Measurements from ENCODE around the gene PACS2.
A peak's percentile ranks its signal among the peaks of the same experiment; 100 is the strongest.
"Not testable (repeated sequence)": the region's sequence is repeated elsewhere in the genome, so short reads cannot be mapped to it uniquely, and the experiment has no call there.

Gene PACS2

DNA sequence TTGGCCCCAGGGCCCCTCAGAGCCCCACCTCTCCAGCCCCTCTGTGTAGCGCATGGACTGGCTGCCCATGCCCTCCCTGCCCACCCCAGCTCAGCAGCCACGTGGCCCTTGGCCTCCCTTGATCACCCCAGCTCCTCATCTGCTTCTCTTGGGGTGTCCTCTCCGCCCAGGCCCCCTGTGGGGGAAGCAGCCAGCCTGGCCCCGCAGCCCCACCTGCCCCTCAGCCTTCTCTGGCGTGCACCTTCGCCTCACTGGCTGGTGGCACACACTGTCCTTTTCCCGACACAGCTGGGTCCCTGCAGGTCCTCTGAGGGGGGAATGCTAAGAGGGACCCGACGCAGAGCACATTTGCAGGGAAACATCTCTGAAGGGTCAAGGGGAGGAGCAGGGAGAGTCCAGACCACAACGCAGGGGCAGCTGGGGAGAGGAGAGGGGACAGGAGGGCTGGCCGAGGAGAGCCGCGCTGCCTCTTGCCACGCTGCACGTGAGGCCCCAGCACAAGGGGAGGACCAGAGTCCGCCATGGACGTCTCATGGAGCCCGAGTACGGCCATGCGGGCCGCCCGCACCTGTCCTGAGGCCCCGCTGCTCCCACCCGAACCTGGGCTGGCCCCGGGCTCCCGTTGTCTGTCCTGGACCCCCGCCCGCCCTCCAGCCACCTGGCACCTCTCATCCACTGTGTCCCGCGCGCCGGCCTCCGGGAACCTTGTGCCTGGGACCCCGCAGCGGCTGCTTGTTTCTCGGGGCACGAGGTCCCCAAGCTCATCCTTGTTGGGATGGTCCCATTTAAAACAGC is 36.1 kb downstream of the PACS2 start:
- DNase-seq (ENCODE audit: low spot score): no peak

DNA sequence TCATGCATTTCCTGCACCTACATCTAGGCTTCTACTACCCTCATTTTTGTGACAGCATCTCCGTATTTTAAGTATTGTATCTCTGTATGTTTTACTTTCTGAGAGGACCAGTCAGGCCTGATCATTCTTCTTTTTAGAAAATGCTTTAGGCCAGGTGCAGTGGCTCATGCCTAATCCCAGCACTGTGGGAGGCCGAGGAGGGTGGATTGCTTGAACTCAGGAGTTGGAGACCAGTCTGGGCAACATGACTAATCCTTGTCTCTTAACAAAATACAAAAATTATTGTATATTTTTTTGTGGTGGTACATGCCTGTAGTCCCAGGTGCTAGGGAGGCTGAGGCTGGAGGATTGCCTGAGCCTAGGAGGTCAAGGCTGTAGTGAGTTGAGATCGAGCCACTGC is 36.9 kb downstream of the PACS2 start:
- DNase-seq (ENCODE audit: low spot score): no peak

DNA sequence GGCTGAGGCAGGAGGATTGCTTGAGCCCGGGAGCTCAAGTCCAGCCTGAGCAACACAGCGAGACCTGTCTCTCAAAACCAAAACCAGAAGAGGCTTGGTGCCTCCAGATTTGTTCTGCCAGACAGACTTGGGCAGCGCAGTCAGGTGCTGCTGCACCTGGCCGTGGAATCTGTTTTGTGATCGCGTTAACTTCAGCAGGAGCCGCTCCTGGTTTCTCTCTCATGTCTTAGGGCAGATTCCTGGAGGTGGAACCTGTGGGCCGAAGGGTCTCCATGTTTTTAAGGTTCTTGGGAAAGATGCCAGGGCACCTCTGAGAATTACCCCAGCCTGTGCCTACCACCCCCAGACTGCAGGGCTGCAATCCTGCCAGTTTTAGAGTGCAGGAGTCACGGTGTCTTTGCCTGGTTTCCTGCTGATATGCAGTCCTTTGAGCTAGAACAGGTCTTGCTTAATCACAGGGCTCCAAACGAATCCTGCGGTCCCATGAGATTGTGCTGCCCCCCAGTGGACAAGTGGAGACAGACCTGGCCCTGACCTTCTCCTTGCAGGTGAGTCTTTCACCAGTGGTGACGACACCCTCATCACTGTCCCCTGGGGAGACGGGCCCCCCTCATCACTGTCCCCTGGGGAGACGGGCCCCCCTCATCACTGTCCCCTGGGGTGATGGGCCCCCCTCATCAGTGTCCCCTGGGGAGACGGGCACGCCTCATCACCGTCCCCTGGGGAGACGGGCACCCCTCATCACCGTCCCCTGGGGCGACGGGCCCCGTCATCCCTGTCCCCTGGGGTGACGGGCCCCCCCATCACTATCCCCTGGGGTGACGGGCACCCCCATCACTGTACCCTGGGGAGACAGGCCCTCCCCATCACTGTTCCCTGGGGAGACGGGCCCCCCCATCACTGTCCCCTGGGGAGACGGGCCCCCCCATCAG is 37.6 kb downstream of the PACS2 start:
- peak; percentile 91 for DNase-seq (ENCODE audit: low spot score)

GRCh38 chr14:105353136-105353535 is 38.6 kb downstream of the PACS2 start:
- DNase-seq (ENCODE audit: low spot score): no peak

DNA sequence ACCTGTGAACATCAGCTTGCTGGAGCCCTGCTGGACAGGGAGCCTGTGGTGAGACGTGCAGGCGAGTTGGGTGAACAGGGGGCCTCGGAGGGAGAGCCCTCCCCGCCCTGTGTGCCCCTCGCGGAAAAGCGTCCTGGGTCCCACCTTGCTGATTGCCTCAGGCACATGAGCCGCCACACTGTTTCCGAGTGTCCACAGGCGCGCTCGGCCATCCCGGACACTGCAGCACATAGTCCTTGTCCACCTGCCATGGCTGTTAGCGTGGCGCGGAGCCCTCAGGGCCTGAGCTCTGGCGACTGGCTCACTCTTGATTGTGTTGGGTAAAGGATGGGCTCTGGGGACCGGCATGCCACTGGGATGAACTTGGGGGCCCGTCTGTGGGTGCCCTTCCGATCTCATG is 40.0 kb downstream of the PACS2 start:
- no peak for DNase-seq (ENCODE audit: low spot score)

DNA sequence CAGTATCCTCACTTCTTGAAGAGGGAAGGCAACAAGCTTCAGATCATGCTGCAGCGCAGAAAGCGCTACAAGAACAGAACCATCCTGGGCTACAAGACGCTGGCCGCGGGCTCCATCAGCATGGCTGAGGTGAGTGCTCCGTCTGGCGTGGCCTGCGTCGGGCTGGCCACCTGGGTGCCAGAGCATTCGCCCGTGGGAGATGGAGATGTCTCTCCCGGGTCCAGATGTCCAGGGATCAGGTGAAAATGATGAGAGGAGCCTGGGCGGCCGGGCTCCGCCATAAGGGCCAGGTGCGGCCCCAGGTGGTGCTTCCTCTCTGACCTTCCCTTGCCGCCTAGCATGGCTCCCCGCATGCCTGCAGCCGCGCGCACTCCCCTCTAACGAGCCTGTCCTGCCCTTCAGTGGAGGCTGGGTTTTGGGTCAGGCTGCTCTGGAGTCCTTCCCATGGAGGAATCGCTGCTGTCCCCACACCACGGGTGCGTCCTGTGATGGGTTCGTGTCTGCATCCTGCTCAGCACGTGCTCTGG is 40.6 kb downstream of the PACS2 start:
- no peak for DNase-seq (ENCODE audit: low spot score)

DNA sequence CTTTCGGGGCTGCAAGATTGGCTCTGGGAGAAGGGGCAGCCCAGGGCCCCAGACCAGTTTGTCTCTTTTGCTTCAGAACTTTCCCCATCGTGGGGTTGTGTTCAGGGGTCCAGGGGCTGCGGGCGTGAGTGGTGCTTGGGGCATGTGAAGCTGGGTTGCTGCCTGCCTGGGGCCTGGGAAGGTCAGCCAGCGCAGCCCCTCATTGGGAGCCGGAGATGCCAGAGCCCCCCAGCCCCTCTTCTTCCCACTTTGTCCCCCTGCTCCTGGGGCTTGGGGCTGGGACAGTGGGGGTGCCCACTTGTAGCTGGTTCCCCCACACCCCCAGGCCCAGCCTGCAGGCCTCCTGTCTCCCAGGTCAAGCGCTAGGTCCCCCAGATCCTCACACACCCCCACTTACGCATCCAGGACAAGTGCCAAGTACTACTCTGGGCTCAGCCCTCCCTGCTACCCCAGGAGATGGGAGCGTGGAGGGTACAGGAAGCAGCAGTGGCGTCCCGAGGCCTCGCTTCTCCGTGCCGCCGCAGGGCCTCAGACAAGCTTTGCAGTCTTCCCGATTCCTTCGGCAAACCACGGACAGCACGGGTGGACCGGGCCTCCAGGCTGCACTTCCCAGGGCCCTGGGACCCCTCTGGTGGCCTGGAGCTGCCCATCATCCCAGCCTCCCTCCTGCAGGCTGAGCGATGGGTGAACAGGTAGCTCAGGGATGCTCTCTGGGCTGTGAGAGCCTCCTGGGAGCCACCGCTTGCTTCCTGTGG is 41.5 kb downstream of the PACS2 start:
- no peak for DNase-seq (ENCODE audit: low spot score)

GRCh38 chr14:105356927-105357326 is 42.4 kb downstream of the PACS2 start:
- no peak for DNase-seq (ENCODE audit: low spot score)

- no peak for DNase-seq (ENCODE audit: low spot score)
These were observed 43.1 kb downstream of the PACS2 start for GRCh38 chr14:105357626-105358025.

DNA sequence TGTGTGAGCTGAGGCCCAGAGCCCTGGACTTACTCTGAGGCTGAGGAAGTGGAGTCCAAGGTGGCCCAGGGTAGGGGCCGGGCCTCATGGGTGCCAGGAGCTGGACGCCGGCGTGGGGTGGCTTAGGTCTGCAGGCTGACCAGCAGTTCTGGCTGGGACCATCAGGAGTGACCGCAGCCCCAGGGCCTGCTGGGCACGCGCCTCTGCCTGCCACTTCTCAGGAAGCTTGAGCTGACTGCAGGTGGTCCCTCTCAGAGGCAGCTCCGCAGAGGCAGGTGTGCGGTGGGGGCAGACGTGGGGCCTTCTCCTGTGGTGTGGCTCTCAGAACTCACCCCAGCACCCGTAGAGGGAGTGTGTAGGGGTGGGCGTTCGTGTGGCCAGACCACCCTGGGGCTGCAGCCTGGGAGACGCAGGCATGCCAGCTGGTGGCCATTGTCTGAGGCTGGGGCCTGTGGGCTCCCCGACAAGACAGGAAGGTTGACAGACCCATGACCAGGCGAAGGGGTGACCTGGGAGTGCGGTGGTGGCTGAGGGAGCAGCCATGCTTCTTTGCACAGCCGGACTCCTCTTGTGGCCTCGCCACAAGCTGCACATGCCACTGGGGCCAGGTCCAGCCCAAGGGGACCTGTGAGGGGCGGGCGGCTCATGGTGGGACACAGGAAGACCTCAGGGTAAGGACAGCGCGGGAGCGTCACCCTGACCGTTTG is 43.7 kb downstream of the PACS2 start:
- DNase-seq (ENCODE audit: low spot score): no peak

DNA sequence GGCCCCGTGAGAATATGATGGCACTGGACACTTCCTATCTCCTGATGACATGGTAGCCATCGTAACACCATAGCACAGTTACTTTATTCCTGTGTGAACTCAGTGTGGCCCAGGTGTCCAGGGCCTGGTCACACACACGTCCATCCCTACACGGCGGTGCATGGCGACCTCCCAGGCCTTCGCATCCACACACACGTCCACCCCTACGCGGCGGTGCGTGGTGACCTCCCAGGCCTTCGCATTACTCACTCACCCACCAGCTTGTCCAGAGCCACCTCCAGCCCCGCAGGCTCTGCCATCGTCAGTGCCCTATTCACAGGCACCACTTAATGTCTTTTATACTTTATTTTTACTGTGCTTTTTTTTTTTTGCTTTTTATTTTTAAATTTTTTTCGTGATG is 44.4 kb downstream of the PACS2 start:
- DNase-seq (ENCODE audit: low spot score): no peak

DNA sequence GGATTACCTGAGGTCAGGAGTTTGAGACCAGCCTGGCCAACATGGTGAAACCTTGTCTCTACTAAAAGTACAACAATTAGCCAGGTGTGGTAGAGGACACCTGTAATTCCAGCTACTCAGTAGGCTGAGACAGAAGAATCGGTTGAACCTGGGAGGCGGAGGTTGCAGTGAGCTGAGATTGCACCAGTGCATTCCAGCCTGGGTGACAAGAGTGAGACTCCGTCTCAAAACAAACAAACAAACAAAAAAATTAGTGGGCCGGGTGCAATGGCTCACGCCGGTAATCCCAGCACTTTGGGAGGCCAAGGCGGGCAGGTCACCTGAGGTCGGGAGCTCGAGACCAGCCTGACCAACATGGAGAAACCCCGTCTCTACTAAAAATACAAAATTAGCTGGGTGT is 46.9 kb downstream of the PACS2 start:
- not testable (repeated sequence) for DNase-seq (ENCODE audit: low spot score)

GRCh38 chr14:105363847-105364708 is 49.5 kb downstream of the PACS2 start:
- DNase-seq (ENCODE audit: low spot score): no peak

DNA sequence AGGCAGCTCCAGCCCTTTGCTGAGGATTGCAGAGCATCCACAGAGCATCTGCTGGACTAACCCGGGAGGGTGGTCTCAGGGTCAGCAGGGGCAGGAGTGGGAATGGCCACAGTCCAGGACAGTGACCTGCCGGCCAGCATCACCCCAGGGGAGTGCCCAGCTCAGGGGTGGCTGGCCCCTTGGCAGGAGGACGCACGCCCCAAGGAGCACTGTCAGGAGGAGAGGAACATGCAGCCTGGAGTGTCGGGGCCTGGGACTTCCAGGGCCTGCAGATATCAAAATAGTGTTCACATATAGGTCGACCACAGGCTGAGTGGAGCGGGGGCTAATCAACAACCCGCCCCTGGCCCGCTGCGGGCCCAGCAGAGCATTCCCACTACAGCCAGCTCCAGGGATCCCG is 50.6 kb downstream of the PACS2 start:
- no peak for DNase-seq (ENCODE audit: low spot score)

GRCh38 chr14:105365681-105366080 is 51.1 kb downstream of the PACS2 start:
- DNase-seq (ENCODE audit: low spot score): no peak

DNA sequence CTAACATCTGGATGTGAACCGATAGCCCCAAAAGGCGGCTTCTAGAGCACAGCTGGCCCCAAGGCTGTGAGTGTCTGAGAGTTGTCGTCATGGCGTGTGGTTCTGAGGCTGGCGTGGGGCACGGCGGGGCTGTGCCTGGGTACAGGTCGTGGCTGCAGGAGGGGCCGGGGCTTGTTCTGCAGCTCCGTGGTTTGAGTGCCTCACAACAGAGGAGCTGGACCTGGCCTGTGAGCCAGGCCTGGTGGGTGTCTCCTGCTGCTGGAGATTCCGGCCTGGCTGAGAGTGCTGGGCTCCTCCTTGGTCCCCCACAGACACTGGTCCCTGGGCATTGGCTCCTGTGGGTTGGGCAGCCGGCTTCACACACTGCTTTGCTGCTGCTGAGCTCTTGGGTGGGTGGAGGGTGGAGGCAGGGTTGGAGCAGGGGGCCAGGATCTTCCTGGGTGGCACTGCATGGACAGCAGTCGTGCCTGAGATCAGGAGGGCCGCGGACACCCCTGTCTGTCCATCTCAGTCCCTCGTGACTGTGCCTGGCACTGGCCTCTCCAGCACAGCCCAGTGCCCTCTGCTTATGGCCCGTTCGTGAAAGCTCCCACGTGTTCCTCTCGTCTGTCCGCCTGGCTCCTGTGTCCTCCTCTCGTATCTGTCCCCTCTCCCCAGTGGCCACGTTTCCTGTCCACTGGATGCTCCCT is 52.0 kb downstream of the PACS2 start:
- DNase-seq (ENCODE audit: low spot score): peak; percentile 67

GRCh38 chr14:105367116-105368031 is 52.8 kb downstream of the PACS2 start:
- DNase-seq (ENCODE audit: low spot score): no peak

DNA sequence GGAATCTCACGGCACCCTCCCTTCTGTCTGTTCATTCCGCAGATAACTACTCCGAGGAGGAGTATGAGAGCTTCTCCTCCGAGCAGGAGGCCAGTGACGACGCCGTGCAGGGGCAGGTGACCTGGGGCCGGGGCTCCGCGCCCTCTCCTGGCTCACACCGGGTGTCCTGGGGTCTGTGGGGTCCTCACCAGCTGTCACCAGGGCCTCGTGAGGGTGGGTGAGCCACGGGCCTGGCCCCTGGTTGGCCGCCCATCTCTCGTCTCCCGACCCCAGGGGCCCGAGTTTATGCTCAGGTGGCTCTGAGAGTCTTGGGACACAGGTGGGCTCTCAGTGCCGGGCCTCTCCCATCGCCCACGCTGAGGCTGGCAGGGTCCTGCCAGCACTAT is 53.5 kb downstream of the PACS2 start:
- no peak for DNase-seq (ENCODE audit: low spot score)

DNA sequence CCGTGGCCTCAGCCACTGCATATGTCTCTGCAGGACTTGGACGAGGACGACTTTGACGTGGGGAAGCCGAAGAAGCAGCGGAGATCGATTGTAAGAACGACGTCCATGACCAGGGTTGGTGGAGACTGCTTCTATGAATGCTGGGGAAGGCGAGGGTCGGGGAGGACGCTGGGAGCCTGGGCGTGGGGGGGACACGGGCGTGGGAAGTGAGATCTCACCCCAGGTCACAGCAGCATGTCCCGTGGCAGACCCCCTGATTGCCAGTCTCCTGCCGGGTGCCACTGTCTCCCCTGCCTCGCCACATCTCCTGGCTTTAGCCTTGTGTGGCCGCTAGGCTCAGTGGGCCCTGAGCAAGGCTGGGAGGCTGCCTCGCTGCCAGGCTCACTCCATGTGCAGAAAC is 53.9 kb downstream of the PACS2 start:
- DNase-seq (ENCODE audit: low spot score): no peak

Data from Ammon's horn (tissue), 1 donor.